SKM-1 (cell line): ENCODE measurements around the gene APPBP2.
"Not testable (repeated sequence)": the region's sequence is repeated elsewhere in the genome, so short reads cannot be mapped to it uniquely, and the experiment has no call there.

Experiments
- DNase-seq: peaks from one replicate; lab custom pipeline; 2025; ENCODE audit not compliant: unreplicated experiment; lab: John Stamatoyannopoulos, UW

The APPBP2 gene

DNA sequence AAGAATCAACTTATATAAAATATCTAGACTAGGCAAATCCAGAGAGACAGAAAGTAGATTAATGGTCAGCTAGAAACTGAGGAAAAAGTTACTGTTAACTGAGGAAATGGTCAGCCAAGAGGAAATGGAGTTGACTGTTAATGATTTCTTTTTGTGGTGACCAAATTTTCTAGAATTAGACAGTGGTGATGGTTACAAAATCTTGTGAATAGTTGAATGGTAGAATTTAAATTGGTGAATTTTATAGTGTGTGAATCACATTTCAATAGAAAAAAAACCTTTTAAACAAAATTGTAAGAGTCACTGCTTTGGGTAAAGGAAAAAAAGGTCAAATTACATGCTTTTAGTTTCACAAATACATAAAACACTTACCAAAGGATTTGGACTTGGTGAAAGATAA lies 30.0 kb downstream of the APPBP2 start:
- DNase-seq: no peak

GRCh38 chr17:60495260-60495659 lies 30.8 kb downstream of the APPBP2 start:
- no peak for DNase-seq

- no peak for DNase-seq
Measured at GRCh38 chr17:60493847-60494321, 32.2 kb downstream of the APPBP2 start.

DNA sequence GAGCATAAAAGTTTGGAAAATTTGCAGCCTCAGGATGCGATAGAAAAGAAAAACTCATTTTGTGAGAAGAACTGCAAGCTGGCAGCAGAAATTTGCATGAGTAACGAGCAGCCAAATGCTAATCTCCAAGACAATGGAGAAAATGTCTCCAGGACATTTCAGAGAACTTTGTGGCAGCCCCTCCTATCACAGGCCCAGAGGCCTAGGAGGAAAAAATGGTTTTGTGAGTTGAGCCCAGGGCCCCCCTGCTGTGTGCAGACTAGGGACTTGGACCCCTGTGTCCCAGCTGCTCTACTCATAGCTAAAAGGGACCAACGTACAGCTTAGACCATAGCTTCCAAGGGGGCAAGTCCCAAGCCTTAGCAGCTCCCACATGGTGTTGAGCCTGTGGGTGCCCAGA lies 34.3 kb downstream of the APPBP2 start:
- DNase-seq: no peak

DNA sequence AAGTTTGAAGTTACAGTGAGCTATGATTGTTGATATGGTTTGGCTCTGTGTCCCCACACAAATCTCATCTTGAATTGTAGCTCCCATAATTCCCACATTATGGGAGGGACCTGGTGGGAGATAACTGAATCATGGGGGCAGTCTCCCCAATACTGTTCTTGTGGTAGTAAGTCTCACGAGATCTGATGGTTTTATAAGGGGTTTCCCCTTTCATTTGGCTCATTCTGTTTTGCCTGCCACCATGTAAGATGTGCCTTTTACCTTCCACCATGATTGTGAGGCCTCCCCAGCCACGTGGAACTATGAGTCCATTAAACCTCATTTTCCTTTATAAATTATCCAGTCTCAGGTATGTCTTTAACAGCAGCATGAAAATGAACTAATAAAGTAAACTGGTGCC lies 35.4 kb downstream of the APPBP2 start:
- DNase-seq: not testable (repeated sequence)

DNA sequence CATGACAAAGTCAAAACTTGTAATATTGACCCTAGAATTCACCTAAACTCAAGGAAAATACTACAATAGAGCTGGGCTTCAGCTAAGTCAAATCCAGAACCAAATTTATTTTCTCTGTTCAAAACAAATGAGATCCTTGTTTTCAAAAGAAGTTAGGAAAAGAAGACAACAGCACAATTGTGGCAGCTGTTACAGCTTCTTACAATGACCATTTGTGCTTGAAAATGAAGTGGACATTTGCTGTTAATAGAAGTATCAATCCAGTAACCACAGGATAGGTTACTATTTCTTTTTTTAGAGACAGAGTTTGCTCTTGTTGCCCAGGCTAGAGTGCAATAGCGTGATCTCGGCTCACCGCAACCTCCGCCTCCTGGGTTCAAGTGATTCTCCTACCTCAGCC lies 44.4 kb downstream of the APPBP2 start:
- no peak for DNase-seq

DNA sequence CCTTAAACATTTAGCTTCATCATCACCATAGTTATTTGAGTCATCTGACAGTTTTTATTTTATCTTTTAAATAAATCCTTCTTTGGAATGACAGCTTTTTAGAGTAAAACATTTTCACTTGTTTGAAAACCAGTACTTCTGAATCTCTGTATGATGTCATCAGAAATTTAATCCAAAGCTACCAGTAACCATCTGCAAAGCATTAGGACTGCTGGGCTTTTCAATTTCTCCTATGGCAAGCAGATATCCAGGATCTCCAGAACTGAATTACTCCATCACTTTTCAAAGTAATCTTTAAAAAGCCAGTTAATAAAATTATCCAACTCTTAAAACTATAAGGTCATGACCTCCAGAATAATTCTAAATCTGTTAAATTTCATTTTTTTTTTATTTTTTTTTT lies 52.3 kb downstream of the APPBP2 start:
- DNase-seq: no peak

DNA sequence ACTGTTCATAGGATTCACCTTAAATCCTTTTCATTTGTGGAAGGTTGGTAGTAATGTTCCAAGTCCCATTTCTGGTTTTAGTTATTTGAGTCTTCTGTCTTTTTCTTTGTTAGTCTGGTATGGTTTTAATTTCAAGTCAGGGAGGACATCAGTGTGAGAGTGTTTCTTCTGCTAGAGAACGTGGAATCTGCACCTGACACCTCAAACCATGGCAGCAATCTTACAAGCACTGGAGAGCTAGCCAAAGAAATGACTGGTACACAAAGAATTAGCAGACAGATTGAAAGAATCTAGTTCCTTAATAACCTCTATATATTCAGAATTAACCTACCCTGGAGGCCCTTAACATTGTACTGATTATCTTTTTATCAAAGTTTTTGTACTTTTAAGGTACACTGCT lies 53.6 kb downstream of the APPBP2 start:
- DNase-seq: no peak

- DNase-seq: no peak
Measured at GRCh38 chr17:60471451-60471850, 54.6 kb downstream of the APPBP2 start.

- DNase-seq: no peak
Measured at GRCh38 chr17:60468371-60468770, 57.7 kb downstream of the APPBP2 start.

GRCh38 chr17:60464343-60464742 lies 61.7 kb downstream of the APPBP2 start:
- DNase-seq: no peak

DNA sequence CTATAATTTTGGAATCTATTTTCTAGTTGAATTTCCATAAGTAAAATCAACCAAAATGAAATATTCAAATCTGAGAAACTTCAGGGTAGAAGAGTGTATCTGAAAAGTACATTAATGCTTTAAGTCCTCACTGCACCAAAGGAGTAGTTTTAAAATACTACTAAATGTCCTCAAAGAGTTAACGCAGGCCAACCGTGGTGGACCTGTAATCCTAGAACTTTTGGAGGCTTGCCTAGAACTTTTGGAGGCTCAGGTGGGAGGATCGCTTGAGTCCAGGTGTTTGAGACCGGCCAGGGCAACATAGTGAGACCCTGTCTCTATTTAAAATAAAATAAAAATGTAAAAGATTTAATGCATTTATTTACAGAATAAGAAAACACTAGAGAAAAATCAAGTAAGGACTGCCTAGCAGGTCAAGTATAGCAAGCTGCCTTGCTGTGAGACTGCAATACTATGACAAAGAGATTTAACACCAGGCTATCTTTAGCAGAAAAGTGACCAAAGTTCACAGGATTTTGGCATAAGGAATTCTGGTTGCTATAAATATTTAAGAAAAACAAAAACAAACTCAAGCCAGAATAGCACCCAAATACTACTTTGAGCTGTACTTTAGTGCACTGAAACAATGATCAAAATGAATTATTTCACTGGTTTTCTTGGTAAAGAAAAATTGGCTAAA lies 62.7 kb downstream of the APPBP2 start:
- no peak for DNase-seq

GRCh38 chr17:60461584-60461983 lies 64.5 kb downstream of the APPBP2 start:
- no peak for DNase-seq

- DNase-seq: no peak
Measured at GRCh38 chr17:60457148-60457547, 68.9 kb downstream of the APPBP2 start.

DNA sequence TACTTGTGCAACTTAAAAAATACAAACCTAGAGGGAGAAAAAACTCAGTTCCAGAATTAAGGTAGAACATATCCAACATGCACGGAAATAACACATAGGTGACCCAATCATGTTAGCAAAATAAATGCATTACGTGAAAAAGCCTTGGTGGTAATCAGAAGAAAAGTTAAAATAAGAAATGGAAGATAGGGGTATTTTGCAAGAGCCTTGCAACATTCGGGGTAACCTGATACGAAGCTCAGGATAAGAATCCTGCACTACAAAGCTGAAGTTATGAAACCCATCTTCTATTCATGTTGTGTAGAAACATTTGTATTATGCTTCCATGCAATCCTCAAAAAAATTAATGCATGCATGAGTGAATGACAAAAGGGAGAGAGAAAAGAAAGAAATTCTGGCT lies 70.7 kb downstream of the APPBP2 start:
- no peak for DNase-seq

DNA sequence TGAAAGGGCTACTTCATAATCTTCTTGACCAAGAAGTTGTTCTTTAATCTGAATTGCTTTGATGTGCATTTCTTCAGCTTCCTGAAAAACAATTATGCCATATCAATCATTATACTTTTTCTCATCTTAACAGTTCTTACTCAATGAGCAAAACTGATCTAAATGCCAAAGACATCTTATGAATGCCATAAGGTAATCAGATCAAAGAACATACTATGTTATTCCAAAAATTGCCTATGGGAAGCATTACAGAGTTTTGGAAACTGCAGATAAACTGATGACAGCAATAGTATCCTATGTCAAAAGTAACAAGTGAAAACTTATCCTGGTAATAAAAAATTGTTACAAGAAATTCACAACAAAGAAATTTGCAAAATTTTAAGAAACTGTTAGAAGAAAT lies 74.1 kb downstream of the APPBP2 start:
- no peak for DNase-seq

DNA sequence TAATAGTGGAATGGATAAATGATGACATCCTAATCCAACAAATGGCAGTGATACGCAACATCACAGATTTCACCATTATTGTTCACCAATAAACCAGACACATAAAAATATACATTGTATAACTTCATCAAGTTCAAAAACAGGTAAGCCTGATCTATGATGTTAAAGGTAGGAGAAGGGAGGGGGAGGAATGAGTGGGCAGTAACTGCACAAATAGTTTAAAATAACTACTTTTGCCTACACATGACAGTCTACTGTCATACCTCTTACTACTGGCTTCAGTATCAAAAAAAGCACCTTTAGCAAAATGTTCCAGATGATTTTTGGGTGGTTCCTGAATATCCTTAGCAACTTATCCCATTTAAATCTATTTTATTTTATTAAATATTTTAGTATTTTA lies 75.0 kb downstream of the APPBP2 start:
- DNase-seq: no peak

DNA sequence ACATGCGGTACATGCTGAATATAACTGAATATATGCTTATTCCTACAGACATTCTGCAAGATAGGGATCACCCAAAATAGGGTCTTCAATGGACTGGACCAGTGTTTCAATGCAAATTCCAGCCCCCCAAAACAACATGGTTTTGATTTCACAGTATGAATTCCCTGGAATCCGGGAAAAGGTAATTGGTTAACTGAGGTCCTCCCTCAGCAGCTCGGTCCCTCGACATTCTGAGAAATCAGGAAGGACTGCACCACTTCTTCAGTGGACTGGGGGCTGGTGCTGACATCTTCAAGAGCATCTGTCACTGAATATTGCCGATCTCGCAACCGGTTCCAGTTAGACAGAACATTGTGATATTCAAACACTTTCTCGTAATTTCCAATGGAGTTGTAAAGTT lies 78.7 kb downstream of the APPBP2 start:
- no peak for DNase-seq

DNA sequence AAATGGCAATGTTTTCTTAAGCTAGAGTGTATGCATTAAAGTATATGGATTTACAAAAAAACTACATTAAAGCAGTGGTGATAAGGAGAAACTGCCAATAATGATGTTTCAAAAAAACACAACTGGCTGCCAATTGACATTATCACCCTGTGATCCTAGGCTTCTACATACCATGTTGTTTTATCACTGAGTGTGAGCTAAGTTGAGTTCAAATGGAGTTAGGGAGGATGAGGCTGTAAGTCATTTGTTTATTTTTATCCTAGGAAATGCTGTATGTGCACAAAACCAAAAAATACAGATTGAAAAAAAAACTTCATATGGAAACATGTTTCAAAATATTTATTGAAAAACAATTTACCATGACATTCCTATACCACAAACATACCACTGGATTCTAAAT lies 80.9 kb downstream of the APPBP2 start:
- DNase-seq: no peak

DNA sequence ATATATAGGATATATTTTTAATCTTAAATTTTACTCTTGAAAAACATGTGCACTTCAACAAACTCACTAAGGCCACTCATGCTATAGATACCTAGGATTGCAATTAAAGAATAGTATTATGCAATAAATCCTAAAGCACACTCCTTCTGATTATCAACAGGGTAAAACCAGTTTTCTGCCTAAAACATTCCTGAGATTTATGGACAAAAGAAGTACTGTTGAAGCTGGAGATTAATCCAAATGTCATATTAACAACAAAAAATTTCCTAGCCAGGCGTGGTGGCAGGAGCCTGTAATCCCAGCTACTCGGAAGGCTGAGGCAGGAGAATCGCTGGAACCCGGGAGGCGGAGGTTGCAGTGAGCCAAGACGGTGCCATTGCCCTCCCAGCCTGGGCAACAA lies 82.3 kb downstream of the APPBP2 start:
- no peak for DNase-seq

DNA sequence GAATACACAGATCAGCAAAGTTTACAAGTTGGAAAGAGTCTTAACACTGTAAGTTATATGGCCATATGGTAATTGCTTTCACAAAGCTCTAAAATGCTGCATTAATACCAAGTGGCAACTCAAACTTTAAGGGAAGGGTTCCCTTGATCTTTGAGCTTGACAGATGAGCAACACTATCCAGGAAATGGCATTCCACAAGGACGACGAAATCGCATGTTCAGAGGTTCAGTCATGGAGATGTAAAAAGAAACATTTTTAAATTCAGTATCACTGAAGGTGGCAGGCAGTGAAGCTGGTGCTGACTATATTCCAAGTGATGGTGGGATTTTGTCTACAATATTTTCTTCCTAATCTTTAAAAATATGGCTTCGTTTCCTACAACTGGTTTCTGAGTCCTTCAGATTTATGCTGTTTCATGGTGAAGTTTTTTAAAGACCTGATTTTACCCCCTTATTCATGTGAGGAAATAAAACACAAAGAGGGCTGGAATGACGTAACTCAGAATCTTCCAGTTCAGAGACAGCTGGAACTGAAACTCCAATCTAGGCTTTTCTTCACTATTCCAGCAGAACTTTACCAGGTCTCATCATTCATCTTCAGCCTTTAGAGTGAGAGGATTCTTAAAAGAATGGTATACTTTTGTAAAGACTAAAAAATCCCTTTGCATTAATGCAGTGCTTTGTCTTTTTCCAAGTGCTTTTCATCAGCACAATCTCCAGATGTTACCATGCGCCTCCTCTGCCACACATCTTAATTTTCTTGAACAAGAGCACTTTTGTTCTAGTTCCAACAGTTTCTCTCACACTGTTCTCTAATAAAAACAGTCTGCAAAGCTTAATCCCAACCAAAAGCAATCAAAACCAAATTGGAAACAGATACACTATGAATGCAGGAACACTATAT lies 83.5 kb downstream of the APPBP2 start:
- DNase-seq: no peak

GRCh38 chr17:60439501-60439900 lies 86.5 kb downstream of the APPBP2 start:
- DNase-seq: no peak
